ENCODE data around the gene USP34. TPM values are rescaled to one million over a fixed set of nuclear protein-coding genes. Genes with fewer than 3 reads are reported as not detected.

The USP34 gene
- total and polyA plus RNA-seq, 4 donors, result 25.2 to 146 (median 91.3) TPM

GRCh38 chr2:61253136-61253535, 217.8 kb downstream of the USP34 start:
- ATAC-seq (ENCODE audit: low FRiP score) (no peak), DNase-seq (no peak)
- Histone ChIP-seq H3K4me3 (ENCODE audit: low read length in 2 of 2) (no peak overlapping the region), H3K36me3 (ENCODE audit: control insufficient read depth in 1 of 2, insufficient read depth in 2 of 2, low read length in 1 of 2) (peaks cover 0 to 3% of the 10 kb centered on the region in 2 donors), H3K4me1 (ENCODE audit: control insufficient read depth in 1 of 2, insufficient read depth in 2 of 2, low read length in 2 of 2) (no peaks in the 10 kb centered on the region), H3K27me3 (ENCODE audit: control insufficient read depth in 1 of 2, insufficient read depth in 2 of 2, low read length in 1 of 2) (no peaks in the 10 kb centered on the region), H3K9me3 (ENCODE audit: control insufficient read depth, low read length) (no peaks in the 10 kb centered on the region), H3K27ac (ENCODE audit: low read depth in 1 of 2, low read length in 2 of 2) (no peak overlapping the region)
- intact Hi-C loops (cut with DNase I), result no loop called here
- WGBS, 2 donors, result 90% methylated on average over 4 of the region's 4 CpGs

- Histone ChIP-seq H3K9me3 (ENCODE audit: control insufficient read depth, low read length) (no peaks in the 10 kb centered on the region), H3K27ac (ENCODE audit: low read depth in 1 of 2, low read length in 2 of 2) (no peak overlapping the region), H3K27me3 (ENCODE audit: control insufficient read depth in 1 of 2, insufficient read depth in 2 of 2, low read length in 1 of 2) (no peaks in the 10 kb centered on the region), H3K36me3 (ENCODE audit: control insufficient read depth in 1 of 2, insufficient read depth in 2 of 2, low read length in 1 of 2) (peaks cover 5 to 6% of the 10 kb centered on the region in 2 donors), H3K4me1 (ENCODE audit: control insufficient read depth in 1 of 2, insufficient read depth in 2 of 2, low read length in 2 of 2) (no peaks in the 10 kb centered on the region), H3K4me3 (ENCODE audit: low read length in 2 of 2) (no peak overlapping the region)
- no peak for ATAC-seq (ENCODE audit: low FRiP score)
- intact Hi-C loops (cut with DNase I), result no loop called here
- no peak for DNase-seq
- WGBS, 2 donors, result 78 to 88% methylated on average over 2 of the region's 2 CpGs
Measured at GRCh38 chr2:61252031-61252430, 218.9 kb downstream of the USP34 start.

- Histone ChIP-seq H3K27me3 (ENCODE audit: control insufficient read depth in 1 of 2, insufficient read depth in 2 of 2, low read length in 1 of 2) (no peaks in the 10 kb centered on the region), H3K4me3 (ENCODE audit: low read length in 2 of 2) (no peak overlapping the region), H3K4me1 (ENCODE audit: control insufficient read depth in 1 of 2, insufficient read depth in 2 of 2, low read length in 2 of 2) (no peaks in the 10 kb centered on the region), H3K27ac (ENCODE audit: low read depth in 1 of 2, low read length in 2 of 2) (no peak overlapping the region), H3K36me3 (ENCODE audit: control insufficient read depth in 1 of 2, insufficient read depth in 2 of 2, low read length in 1 of 2) (peaks cover 5 to 6% of the 10 kb centered on the region in 2 donors), H3K9me3 (ENCODE audit: control insufficient read depth, low read length) (no peaks in the 10 kb centered on the region)
- 95% methylated on average over 9 of the region's 9 CpGs for WGBS, 2 donors
- DNase-seq (no peak), ATAC-seq (ENCODE audit: low FRiP score) (no peak)
- intact Hi-C loops (cut with DNase I), result no loop called here
Measured at GRCh38 chr2:61249521-61250071, 221.3 kb downstream of the USP34 start.

GRCh38 chr2:61247204-61247812, 223.6 kb downstream of the USP34 start:
- ATAC-seq (ENCODE audit: low FRiP score), result no peak
- intact Hi-C loops (cut with DNase I), result no loop called here
- Histone ChIP-seq H3K4me3 (ENCODE audit: low read length in 2 of 2) (no peak overlapping the region), H3K4me1 (ENCODE audit: control insufficient read depth in 1 of 2, insufficient read depth in 2 of 2, low read length in 2 of 2) (no peaks in the 10 kb centered on the region), H3K27ac (ENCODE audit: low read depth in 1 of 2, low read length in 2 of 2) (no peak overlapping the region), H3K36me3 (ENCODE audit: control insufficient read depth in 1 of 2, insufficient read depth in 2 of 2, low read length in 1 of 2) (peaks cover 5 to 6% of the 10 kb centered on the region in 2 donors), H3K9me3 (ENCODE audit: control insufficient read depth, low read length) (no peaks in the 10 kb centered on the region), H3K27me3 (ENCODE audit: control insufficient read depth in 1 of 2, insufficient read depth in 2 of 2, low read length in 1 of 2) (no peaks in the 10 kb centered on the region)
- DNase-seq, result no peak

GRCh38 chr2:61244694-61245093, 226.2 kb downstream of the USP34 start:
- Histone ChIP-seq H3K27me3 (ENCODE audit: control insufficient read depth in 1 of 2, insufficient read depth in 2 of 2, low read length in 1 of 2) (no peaks in the 10 kb centered on the region), H3K36me3 (ENCODE audit: control insufficient read depth in 1 of 2, insufficient read depth in 2 of 2, low read length in 1 of 2) (peaks cover 3 to 5% of the 10 kb centered on the region in 2 donors), H3K4me1 (ENCODE audit: control insufficient read depth in 1 of 2, insufficient read depth in 2 of 2, low read length in 2 of 2) (no peaks in the 10 kb centered on the region), H3K9me3 (ENCODE audit: control insufficient read depth, low read length) (no peaks in the 10 kb centered on the region), H3K27ac (ENCODE audit: low read depth in 1 of 2, low read length in 2 of 2) (no peak overlapping the region), H3K4me3 (ENCODE audit: low read length in 2 of 2) (no peak overlapping the region)
- DNase-seq (no peak), ATAC-seq (ENCODE audit: low FRiP score) (no peak)
- intact Hi-C loops (cut with DNase I), result no loop called here
- 91 to 98% methylated on average over 1 of the region's 1 CpG for WGBS, 2 donors

GRCh38 chr2:61241266-61241665, 229.6 kb downstream of the USP34 start:
- Histone ChIP-seq H3K9me3 (ENCODE audit: control insufficient read depth, low read length) (no peaks in the 10 kb centered on the region), H3K36me3 (ENCODE audit: control insufficient read depth in 1 of 2, insufficient read depth in 2 of 2, low read length in 1 of 2) (no peaks in the 10 kb centered on the region), H3K27ac (ENCODE audit: low read depth in 1 of 2, low read length in 2 of 2) (no peak overlapping the region), H3K27me3 (ENCODE audit: control insufficient read depth in 1 of 2, insufficient read depth in 2 of 2, low read length in 1 of 2) (no peaks in the 10 kb centered on the region), H3K4me1 (ENCODE audit: control insufficient read depth in 1 of 2, insufficient read depth in 2 of 2, low read length in 2 of 2) (no peaks in the 10 kb centered on the region), H3K4me3 (ENCODE audit: low read length in 2 of 2) (no peak overlapping the region)
- 94 to 97% methylated on average over 6 of the region's 6 CpGs for WGBS, 2 donors
- no peak for ATAC-seq (ENCODE audit: low FRiP score)
- intact Hi-C loops (cut with DNase I), result no loop called here
- DNase-seq, result no peak

- Histone ChIP-seq H3K27ac (ENCODE audit: low read depth in 1 of 2, low read length in 2 of 2) (no peak overlapping the region), H3K4me3 (ENCODE audit: low read length in 2 of 2) (no peak overlapping the region), H3K4me1 (ENCODE audit: control insufficient read depth in 1 of 2, insufficient read depth in 2 of 2, low read length in 2 of 2) (no peaks in the 10 kb centered on the region), H3K27me3 (ENCODE audit: control insufficient read depth in 1 of 2, insufficient read depth in 2 of 2, low read length in 1 of 2) (no peaks in the 10 kb centered on the region), H3K36me3 (ENCODE audit: control insufficient read depth in 1 of 2, insufficient read depth in 2 of 2, low read length in 1 of 2) (no peaks in the 10 kb centered on the region), H3K9me3 (ENCODE audit: control insufficient read depth, low read length) (no peaks in the 10 kb centered on the region)
- DNase-seq (no peak), ATAC-seq (ENCODE audit: low FRiP score) (no peak)
- intact Hi-C loops (cut with DNase I), result no loop called here
- 80 to 87% methylated on average over 1 of the region's 1 CpG for WGBS, 2 donors
Measured at GRCh38 chr2:61238219-61239012, 232.5 kb downstream of the USP34 start.

GRCh38 chr2:61235716-61236115, 235.2 kb downstream of the USP34 start:
- H3K27ac ChIP-seq (ENCODE audit: low read depth in 1 of 2, low read length in 2 of 2), result no peak overlapping the region
- peaks cover 0 to 2% of the 10 kb centered on the region in 2 donors for H3K36me3 ChIP-seq (ENCODE audit: control insufficient read depth in 1 of 2, insufficient read depth in 2 of 2, low read length in 1 of 2)
- H3K9me3 ChIP-seq (ENCODE audit: control insufficient read depth, low read length), result no peaks in the 10 kb centered on the region
- DNase-seq (no peak), ATAC-seq (ENCODE audit: low FRiP score) (no peak)
- intact Hi-C loops (cut with DNase I), result no loop called here
- H3K4me3 ChIP-seq (ENCODE audit: low read length in 2 of 2), result no peak overlapping the region
- H3K4me1 ChIP-seq (ENCODE audit: control insufficient read depth in 1 of 2, insufficient read depth in 2 of 2, low read length in 2 of 2), result no peaks in the 10 kb centered on the region
- H3K27me3 ChIP-seq (ENCODE audit: control insufficient read depth in 1 of 2, insufficient read depth in 2 of 2, low read length in 1 of 2), result no peaks in the 10 kb centered on the region
- WGBS, 2 donors, result 13 to 21% methylated on average over 2 of the region's 2 CpGs

- no peak for DNase-seq
- 93 to 94% methylated on average over 1 of the region's 1 CpG for WGBS, 2 donors
- ATAC-seq (ENCODE audit: low FRiP score), result no peak
- Histone ChIP-seq H3K4me1 (ENCODE audit: control insufficient read depth in 1 of 2, insufficient read depth in 2 of 2, low read length in 2 of 2) (no peaks in the 10 kb centered on the region), H3K36me3 (ENCODE audit: control insufficient read depth in 1 of 2, insufficient read depth in 2 of 2, low read length in 1 of 2) (peaks cover 0 to 2% of the 10 kb centered on the region in 2 donors), H3K27me3 (ENCODE audit: control insufficient read depth in 1 of 2, insufficient read depth in 2 of 2, low read length in 1 of 2) (no peaks in the 10 kb centered on the region), H3K27ac (ENCODE audit: low read depth in 1 of 2, low read length in 2 of 2) (no peak overlapping the region), H3K9me3 (ENCODE audit: control insufficient read depth, low read length) (no peaks in the 10 kb centered on the region), H3K4me3 (ENCODE audit: low read length in 2 of 2) (no peak overlapping the region)
- intact Hi-C loops (cut with DNase I), result no loop called here
Measured at GRCh38 chr2:61233581-61233980, 237.3 kb downstream of the USP34 start.
